GM13976 (cell line): Measurements from ENCODE around the gene PRDX6.

Source experiments
- DNase-seq: peaks from one replicate; pipeline ENCODE4 v3.0.0; 2012; ENCODE audit warnings: low spot score
- CTCF ChIP-seq: IDR thresholded peaks from 2 replicates; pipeline ENCODE4 v1.5.1; 2012; ENCODE audit warnings: borderline replicate concordance, mild to moderate bottlenecking; ENCODE audit not compliant: insufficient read depth; ENCODE audit errors: extremely low read depth, missing control alignments, control extremely low read depth
- in situ Hi-C: fragments of 300-500 bp; cut with MboI; formaldehyde crosslinking; loops from one replicate; pipeline ENCODE4 v1.12.0; 2022; ENCODE audit warnings: low sequenced_read_pairs, mixed read lengths, inconsistent platforms; ENCODE audit not compliant: unreplicated experiment

The PRDX6 gene

GRCh38 chr1:173520799-173521198 is 43.7 kb downstream of the PRDX6 start:
- in situ Hi-C loops: no loop called here
- no peak for DNase-seq

GRCh38 chr1:173523329-173523728 is 46.2 kb downstream of the PRDX6 start:
- DNase-seq: no peak
- in situ Hi-C loops: no loop called here

More at GRCh38 chr1:173520799-173521198, 43.7 kb downstream of the PRDX6 start:
- no peak for TF ChIP-seq CTCF

GRCh38 chr1:173525926-173526325 is 48.8 kb downstream of the PRDX6 start:
- in situ Hi-C loops: no loop called here
- no peak for DNase-seq
- TF ChIP-seq CTCF: no peak

More at GRCh38 chr1:173523329-173523728, 46.2 kb downstream of the PRDX6 start:
- no peak for TF ChIP-seq CTCF

GRCh38 chr1:173527151-173527826 is 50.2 kb downstream of the PRDX6 start:
- no peak for DNase-seq
- TF ChIP-seq CTCF: no peak
- in situ Hi-C loops: no loop called here

- in situ Hi-C loops: no loop called here
Measured at GRCh38 chr1:173529106-173529505, 52.0 kb downstream of the PRDX6 start.

More at GRCh38 chr1:173529106-173529505, 52.0 kb downstream of the PRDX6 start:
- no peak for TF ChIP-seq CTCF
- no peak for DNase-seq
